HG03460 (cell line): ENCODE results near the gene ACTA1.
"Not testable (repeated sequence)": the region's sequence is repeated elsewhere in the genome, so short reads cannot be mapped to it uniquely, and the experiment has no call there.

Experiments
- ATAC-seq: cut with Tn5 transposase; IDR thresholded peaks from one replicate; pipeline ENCODE4 v1.9.1; 2021; ENCODE audit not compliant: unreplicated experiment

ACTA1 gene

GRCh38 chr1:229409616-229410369 lies 24.1 kb downstream of the ACTA1 start:
- no peak for ATAC-seq

DNA sequence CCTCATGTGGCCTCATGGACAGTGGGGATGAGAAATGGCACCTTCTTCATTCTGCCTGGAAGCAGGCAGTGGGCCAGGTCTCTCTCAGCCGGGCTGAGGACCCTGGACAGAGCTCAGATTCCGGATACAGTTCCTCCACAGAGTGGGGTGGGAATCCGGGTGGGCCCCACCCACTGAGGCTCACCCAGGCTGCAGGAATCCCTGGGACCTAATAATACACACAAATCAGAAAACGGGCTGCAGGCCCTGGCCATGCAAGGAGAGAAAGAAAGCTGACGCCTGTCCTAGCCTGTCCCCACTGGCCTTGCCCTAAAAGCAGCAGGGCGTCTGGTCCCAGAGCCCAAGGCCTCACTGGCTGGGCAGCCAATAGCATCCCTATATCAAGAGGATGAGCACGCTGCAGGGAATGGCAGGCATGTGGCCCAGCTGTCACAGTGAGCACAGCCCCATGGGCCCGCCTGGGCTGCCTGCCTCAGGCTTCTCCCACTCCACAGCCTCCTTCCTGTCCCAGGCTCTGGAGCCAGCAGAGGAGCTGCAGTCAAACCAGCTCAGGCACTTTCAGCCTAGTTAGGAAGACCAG lies 25.3 kb downstream of the ACTA1 start:
- ATAC-seq, result no peak

GRCh38 chr1:229407206-229408026 lies 26.5 kb downstream of the ACTA1 start:
- no peak for ATAC-seq

DNA sequence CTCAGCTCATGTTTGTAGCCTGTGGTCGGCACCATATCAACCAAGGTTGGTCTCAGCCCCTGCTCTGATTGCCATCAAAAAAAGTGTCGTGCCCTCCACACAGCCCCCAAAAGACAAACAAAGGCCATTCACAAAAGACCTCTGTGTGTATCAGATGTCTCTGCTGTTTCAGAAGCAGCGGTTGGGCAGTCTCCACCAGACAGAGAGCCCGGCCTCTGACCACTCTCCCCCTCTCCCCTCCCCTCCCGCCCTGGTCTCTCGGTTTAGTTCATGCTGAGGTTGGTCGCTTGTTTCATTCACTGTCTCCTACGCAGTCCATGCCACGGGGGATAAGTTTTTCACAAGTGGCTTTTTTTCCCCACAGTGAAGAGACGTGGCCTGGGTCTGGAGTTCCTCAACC lies 27.1 kb downstream of the ACTA1 start:
- ATAC-seq, result no peak

DNA sequence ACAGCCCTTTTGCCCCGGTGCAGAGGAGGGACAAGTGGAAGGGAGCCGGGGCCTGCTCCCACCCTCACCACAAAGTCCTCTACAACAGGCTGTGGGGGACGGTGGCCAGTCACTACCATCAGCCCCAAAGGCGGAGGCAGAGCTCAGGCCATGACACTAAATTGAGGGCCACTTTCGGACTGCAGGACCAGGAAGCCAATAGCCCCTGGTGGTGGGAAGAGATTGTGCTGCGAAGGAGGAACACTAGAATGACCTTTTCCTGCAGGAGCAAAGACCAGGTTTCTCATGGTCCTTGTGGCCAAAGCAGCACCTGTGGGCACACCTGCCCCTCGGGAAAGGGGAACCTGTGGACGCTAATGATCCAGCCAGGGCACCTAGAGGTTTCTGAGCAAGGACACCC lies 30.3 kb downstream of the ACTA1 start:
- no peak for ATAC-seq

DNA sequence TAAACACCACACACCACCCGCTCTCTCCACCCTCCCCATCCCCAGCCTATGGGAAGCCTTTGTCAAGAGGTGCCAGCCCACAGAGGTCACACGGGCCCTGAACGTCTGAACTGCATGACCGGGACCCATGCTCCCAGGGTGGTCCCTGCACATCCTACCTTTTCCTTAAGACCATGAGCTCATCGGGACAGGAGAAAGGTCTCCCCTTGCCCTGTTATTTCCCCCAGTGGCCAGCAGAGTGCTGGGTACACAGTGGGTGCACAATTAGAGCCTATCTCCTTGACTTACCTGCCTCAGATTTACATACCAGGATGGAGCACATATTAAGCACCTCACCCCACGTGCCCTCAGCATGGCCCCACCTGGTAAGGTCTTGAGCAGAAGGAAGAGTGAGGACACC lies 30.9 kb downstream of the ACTA1 start:
- ATAC-seq, result no peak

- ATAC-seq, result not testable (repeated sequence)
Measured at GRCh38 chr1:229402329-229402728, 31.6 kb downstream of the ACTA1 start.

DNA sequence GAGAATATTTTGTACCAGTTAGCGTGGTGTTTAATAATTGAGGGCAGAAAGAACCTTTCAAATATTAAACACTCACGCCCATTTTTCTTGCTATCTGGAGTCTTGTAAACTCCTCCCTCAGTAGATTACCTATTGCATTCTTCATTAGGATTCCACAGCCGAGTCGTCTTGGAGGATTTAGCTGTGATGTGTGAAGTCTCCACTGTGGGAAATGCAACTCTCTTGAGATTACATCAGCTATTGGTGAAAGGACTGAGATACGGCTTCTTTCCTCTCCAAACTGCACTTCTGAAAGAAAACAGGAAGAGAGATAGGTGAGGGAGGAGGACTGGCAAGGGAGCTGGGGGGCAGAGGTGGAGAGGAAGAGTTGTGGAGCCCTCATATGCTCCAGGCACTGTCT lies 36.1 kb downstream of the ACTA1 start:
- no peak for ATAC-seq

GRCh38 chr1:229396585-229397206 lies 37.2 kb downstream of the ACTA1 start:
- no peak for ATAC-seq

GRCh38 chr1:229394517-229394916 lies 39.4 kb downstream of the ACTA1 start:
- not testable (repeated sequence) for ATAC-seq

DNA sequence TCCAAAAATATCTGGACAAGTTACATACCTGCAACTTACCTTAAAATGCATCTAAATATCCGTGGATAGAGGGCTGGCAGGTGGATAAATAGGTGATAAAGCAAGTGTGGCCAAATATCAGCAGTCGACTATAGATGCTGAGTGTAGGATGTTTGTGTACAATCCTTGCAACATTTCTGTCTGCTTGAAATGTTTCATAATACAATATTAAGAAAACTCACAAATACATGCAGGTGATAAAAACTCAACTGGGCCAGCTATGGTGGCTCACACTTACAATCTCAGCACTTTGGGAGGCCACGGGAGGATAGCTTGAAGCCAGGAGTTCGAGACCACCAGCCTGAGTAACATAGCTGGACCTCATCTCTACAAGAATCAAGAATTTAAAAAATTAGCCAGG lies 41.0 kb downstream of the ACTA1 start:
- ATAC-seq, result no peak

DNA sequence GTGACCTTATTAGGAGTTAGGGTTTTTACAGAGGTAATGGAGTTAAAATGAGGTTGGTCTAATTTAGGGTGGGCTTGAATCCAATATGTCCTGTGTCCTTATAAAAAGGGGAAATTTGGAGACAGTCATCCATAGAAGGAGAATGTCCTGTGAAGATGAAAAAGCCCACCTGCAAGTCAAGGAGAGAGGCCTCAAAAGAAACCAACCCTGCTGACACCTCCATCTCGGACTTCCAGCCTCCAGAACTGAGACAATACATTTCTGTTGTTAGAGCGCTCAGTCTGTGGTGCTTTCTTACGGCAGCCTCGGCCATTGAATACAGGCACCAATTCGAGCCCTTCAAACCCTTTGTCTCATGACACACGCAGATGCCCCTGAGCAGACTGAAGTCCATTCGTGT lies 43.8 kb downstream of the ACTA1 start:
- ATAC-seq, result no peak

DNA sequence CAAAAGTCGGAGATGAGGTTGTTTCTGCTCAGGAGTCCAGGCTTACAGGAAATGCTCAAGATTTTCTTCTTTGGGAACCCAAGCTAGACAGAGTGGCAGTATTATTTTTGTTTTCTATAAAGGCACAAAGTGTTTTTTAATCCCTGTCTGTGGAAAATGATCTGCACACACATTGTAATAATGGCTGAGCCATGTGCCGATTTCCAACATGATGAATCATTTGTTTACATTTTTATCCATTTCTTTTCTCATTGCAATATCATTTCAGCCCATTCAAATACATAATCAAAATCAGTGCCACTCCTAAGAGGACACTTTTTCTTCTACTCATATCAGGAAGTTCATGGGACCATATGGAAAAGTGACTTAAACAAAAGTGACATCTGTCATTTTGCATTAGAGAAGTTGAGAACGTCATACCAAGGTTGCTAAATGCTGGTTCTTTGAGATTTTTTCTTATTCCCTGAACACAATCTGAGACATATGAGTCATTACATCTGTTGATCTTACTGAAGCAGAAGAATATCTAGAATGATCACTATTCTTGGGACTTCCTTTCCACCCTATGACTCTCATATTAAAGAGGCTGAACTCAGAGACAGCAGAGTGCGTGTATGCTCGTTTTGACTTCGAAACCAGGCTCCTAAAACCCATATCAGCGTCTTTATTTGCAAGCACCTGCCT lies 44.9 kb downstream of the ACTA1 start:
- no peak for ATAC-seq

DNA sequence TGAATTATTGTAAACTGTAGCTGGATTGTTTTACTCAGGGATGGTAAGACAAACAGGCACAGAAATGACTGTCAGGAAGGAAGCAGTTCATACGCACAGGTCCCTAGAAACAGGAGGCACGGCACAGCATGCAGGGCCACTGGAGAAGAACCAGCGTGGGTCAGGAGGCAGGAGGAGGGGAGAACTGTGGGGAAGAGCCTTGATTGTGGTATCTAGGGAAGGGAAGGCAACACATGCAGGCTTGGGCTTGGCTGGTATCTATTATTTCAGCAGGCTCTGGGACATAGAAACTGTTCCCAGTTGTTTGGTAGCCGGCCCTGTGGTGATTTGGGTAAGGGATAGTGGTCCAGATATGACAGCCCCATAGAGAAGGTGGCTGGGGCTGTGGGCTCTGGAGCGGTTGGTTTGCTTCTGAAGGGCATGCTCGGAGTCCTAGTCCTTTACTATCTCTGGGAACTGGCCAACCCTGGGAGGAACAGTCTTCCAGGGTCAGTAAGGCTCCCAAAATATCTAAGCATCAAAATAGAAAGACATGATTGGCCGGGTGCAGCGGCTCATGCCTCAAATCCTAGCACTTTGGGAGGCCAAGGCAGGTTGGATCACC lies 47.9 kb downstream of the ACTA1 start:
- no peak for ATAC-seq

- ATAC-seq, result no peak
Measured at GRCh38 chr1:229384822-229385221, 49.1 kb downstream of the ACTA1 start.

- no peak for ATAC-seq
Measured at GRCh38 chr1:229383961-229384360, 49.9 kb downstream of the ACTA1 start.

GRCh38 chr1:229383188-229383587 lies 50.7 kb downstream of the ACTA1 start:
- no peak for ATAC-seq
